Measurements from ENCODE around the gene IL16.

Gene IL16

DNA sequence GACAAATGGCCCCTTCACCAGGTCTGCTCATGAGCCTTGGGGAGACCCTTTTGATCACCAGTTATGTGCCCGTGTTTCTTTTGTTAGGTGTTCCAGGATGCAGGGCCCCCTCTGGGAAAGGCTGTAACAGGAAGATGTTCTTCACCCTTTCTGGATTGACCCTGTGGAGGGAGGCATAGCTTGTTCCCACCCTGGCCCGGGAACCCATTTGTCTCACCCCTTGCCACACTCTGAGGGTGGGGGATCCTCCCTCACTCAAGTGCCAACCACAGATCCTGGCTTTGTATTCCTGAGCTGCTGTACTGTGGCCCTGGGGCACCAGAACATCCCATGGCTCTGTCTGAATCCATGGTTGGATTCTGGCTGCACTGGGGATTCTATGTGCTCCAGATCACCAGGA lies 18.9 kb downstream of the IL16 start:
- H3K4me1 ChIP-seq = peaks cover 0 to 5% (median 0%) of the 10 kb centered on the region in 10 experiments; a peak in 2 of 20 replicates
- H4K20me1 ChIP-seq = no peaks in the 10 kb centered on the region
- H3K9me3 ChIP-seq (replicated peaks in 1 of 11) = peaks cover 19 to 29% (median 23%) of the 10 kb centered on the region in 11 experiments; a peak in 20 of 22 replicates
- H3K4me3 ChIP-seq = no peak overlapping the region
- no peak overlapping the region for H3K4me2 ChIP-seq
- no peak overlapping the region for H3K27ac ChIP-seq
- H3K9ac ChIP-seq = no peak overlapping the region
- H3K27me3 ChIP-seq = no peaks in the 10 kb centered on the region
- TF ChIP-seq Cebpa-rat (IDR thresholded peaks at IDR 0.05) = no peak
- no peaks in the 10 kb centered on the region for H3K36me3 ChIP-seq

DNA sequence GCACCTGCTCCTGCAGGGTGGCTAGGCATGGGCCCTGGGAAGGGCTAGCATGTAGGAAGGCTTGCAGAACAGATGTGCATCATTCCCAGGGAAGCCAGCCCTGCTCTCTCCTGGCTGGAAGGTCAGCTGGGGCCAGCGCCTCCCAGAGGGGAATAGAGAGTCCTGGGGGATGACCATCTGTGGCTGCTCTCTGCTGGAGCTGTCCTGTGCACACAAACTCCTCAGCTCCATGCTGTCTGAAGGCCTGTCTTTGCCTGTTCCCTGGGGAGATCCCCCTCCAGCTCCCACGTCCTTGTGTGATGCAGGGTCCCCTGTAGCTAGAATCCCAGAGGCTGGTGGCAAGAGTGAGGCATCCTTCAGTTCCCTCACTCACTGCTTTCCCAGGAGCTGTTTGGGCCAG lies 19.3 kb downstream of the IL16 start:
- Histone ChIP-seq H3K27me3 (no peaks in the 10 kb centered on the region), H3K36me3 (no peaks in the 10 kb centered on the region), H3K4me2 (no peak overlapping the region), H3K4me3 (no peak overlapping the region), H3K9me3 (replicated peaks in 1 of 11) (peaks cover 19 to 29% (median 23%) of the 10 kb centered on the region in 11 experiments; a peak in 20 of 22 replicates), H3K4me1 (peaks cover 0 to 9% (median 0%) of the 10 kb centered on the region in 10 experiments; a peak in 2 of 20 replicates), H3K9ac (no peak overlapping the region), H3K27ac (no peak overlapping the region), H4K20me1 (no peaks in the 10 kb centered on the region)
- no peak for TF ChIP-seq Cebpa-rat (IDR thresholded peaks at IDR 0.05)

GRCh38 chr15:81216422-81216821 lies 19.7 kb downstream of the IL16 start:
- Histone ChIP-seq H3K27me3 (no peaks in the 10 kb centered on the region), H3K27ac (no peak overlapping the region), H3K4me2 (no peak overlapping the region), H3K9ac (no peak overlapping the region), H4K20me1 (no peaks in the 10 kb centered on the region; a peak in 1 of 22 replicates), H3K36me3 (no peaks in the 10 kb centered on the region), H3K4me3 (no peak overlapping the region), H3K4me1 (peaks cover 0 to 14% (median 0%) of the 10 kb centered on the region in 10 experiments; a peak in 2 of 20 replicates), H3K9me3 (replicated peaks in 1 of 11) (peaks cover 19 to 29% (median 23%) of the 10 kb centered on the region in 11 experiments; a peak in 20 of 22 replicates)
- no peak for TF ChIP-seq Cebpa-rat (IDR thresholded peaks at IDR 0.05)

DNA sequence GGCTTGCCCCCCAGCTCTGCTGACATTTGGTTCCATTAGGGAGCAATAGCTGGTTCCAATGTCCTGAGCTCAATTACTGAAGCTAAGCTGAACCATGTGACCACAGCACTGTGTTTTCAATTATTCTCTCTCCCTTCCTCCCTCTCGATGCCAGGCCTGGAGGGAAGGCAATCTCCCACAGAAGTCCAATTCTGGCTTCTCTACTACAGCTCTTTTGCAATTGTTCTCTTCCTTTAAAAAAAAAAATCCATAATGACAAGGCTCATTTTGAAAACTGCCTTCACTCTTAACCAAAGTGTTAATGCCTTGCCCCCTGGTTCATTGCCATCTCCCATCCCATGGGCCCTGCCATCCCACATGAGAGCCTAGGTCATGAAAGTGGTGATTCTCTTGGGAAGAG lies 24.8 kb downstream of the IL16 start:
- no peaks in the 10 kb centered on the region; a peak in 1 of 22 replicates for H4K20me1 ChIP-seq
- H3K27ac ChIP-seq = no peak overlapping the region
- H3K36me3 ChIP-seq = no peaks in the 10 kb centered on the region
- H3K4me3 ChIP-seq = no peak overlapping the region
- H3K9me3 ChIP-seq (replicated peaks in 1 of 11) = no peaks in the 10 kb centered on the region; a peak in 1 of 22 replicates
- H3K9ac ChIP-seq = no peak overlapping the region
- TF ChIP-seq Cebpa-rat (IDR thresholded peaks at IDR 0.05) = no peak
- peaks cover 0 to 48% (median 0%) of the 10 kb centered on the region in 10 experiments; a peak in 6 of 20 replicates for H3K4me1 ChIP-seq
- peak overlapping the region in 2 of 11 experiments; percentile 8 to 29; a peak in 1 of 22 replicates for H3K4me2 ChIP-seq
- H3K27me3 ChIP-seq = no peaks in the 10 kb centered on the region

- no peak for TF ChIP-seq Cebpa-rat (IDR thresholded peaks at IDR 0.05)
- Histone ChIP-seq H3K9me3 (replicated peaks in 1 of 11) (no peaks in the 10 kb centered on the region), H3K27ac (no peak overlapping the region), H3K27me3 (no peaks in the 10 kb centered on the region), H4K20me1 (no peaks in the 10 kb centered on the region; a peak in 1 of 22 replicates), H3K4me2 (peak overlapping the region in 1 of 11 experiments; percentile 8; a peak in 1 of 22 replicates), H3K36me3 (no peaks in the 10 kb centered on the region), H3K4me3 (no peak overlapping the region), H3K9ac (no peak overlapping the region), H3K4me1 (peaks cover 0 to 48% (median 0%) of the 10 kb centered on the region in 10 experiments; a peak in 6 of 20 replicates)
These were observed 25.3 kb downstream of the IL16 start for GRCh38 chr15:81222007-81222406.

DNA sequence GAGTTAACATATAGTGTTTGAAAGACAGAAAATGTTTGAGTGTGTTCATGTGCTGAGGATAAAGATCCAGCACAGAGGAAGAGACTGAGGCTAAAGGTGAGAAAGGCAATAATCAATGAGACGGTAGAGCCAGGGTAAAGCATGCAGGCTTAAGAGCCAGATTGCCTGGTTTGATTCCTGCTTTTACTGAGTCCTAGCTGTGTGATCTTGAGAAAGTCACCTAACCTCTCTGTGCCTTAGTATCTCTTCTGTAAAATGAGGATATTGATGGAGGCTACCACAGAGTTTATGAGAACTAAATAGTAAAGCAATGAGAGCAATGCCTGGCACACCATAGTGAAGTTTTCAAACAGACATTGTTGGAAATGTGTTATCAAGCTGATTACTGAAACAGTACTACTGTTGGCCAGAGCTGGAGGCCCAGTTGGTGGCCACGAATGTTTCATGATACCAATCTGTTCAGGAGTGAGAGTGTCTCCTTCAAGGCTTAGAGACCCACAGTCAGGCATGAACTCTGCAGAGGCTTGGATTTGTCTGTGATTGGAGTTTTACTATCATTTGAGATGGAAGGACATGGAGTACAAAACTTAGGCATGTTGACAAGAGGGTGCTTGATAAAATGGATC lies 26.8 kb downstream of the IL16 start:
- Histone ChIP-seq H3K27ac (no peak overlapping the region), H3K4me2 (peak overlapping the region in 1 of 11 experiments; percentile 84; a peak in 2 of 22 replicates), H3K36me3 (no peaks in the 10 kb centered on the region), H3K4me3 (no peak overlapping the region), H3K4me1 (peaks cover 0 to 48% (median 0%) of the 10 kb centered on the region in 10 experiments; a peak in 6 of 20 replicates), H3K27me3 (no peaks in the 10 kb centered on the region), H3K9me3 (replicated peaks in 1 of 11) (no peaks in the 10 kb centered on the region), H3K9ac (no peak overlapping the region), H4K20me1 (no peaks in the 10 kb centered on the region; a peak in 1 of 22 replicates)
- no peak for TF ChIP-seq Cebpa-rat (IDR thresholded peaks at IDR 0.05)

DNA sequence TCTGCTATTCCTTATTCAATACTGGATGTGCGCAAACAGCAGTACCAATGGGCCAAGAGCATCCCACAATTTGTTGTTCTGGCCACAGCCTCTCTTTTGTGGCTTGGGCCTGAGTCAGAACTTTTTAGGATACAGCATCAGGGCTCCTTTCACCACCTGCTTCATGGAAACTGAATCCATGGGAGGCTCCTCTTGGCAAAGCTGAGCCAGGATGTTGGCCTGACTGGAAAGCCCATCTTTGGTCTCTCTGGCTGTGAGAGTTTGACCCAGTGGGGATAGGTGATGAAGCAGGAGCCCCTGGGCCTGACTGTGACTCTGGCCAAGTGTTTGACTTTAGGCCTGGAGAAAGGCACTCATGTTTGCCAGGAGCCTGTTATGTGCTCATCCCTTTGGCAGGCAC lies 27.6 kb downstream of the IL16 start:
- Histone ChIP-seq H4K20me1 (no peaks in the 10 kb centered on the region; a peak in 1 of 22 replicates), H3K36me3 (no peaks in the 10 kb centered on the region), H3K27me3 (no peaks in the 10 kb centered on the region), H3K9ac (no peak overlapping the region), H3K4me2 (peak overlapping the region in 3 of 11 experiments; percentile 40 to 84 (median 80); a peak in 6 of 22 replicates), H3K4me3 (no peak overlapping the region), H3K27ac (no peak overlapping the region; a peak in 1 of 22 replicates), H3K9me3 (replicated peaks in 1 of 11) (no peaks in the 10 kb centered on the region), H3K4me1 (peaks cover 0 to 50% (median 0%) of the 10 kb centered on the region in 10 experiments; a peak in 6 of 20 replicates)
- no peak for TF ChIP-seq Cebpa-rat (IDR thresholded peaks at IDR 0.05)

GRCh38 chr15:81225161-81225671 lies 28.5 kb downstream of the IL16 start:
- Histone ChIP-seq H3K9ac (no peak overlapping the region), H3K27me3 (no peaks in the 10 kb centered on the region), H3K27ac (0 out of 22 replicates have a peak overlapping the region, but pooled peaks of 1 of the 11 experiments have one; percentile 1), H4K20me1 (no peaks in the 10 kb centered on the region; a peak in 1 of 22 replicates), H3K4me2 (peak overlapping the region in 3 of 11 experiments; percentile 40 to 84 (median 80); a peak in 6 of 22 replicates), H3K4me1 (peaks cover 0 to 58% (median 0%) of the 10 kb centered on the region in 10 experiments; a peak in 6 of 20 replicates), H3K36me3 (no peaks in the 10 kb centered on the region), H3K4me3 (no peak overlapping the region), H3K9me3 (replicated peaks in 1 of 11) (no peaks in the 10 kb centered on the region)
- TF ChIP-seq Cebpa-rat (IDR thresholded peaks at IDR 0.05) = no peak

DNA sequence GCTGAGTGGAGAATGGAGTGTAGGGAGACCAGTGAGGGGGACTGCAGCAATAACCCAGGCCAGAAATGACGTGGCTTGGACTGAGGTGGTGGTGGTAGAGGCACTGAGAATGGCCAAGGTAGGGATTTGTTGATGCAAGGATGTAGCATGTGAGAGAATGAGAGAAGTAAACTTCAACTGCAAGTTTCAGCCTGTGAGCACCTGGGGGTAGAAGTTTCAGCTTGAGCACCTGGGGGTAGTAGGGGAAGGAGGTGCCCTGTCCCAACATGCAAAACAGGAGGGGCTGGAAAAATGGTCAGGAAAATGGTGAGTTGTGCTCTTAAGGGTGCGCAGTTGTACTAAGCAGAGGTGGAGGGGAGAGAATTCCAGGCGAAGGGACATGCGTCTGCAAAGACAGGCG lies 31.0 kb downstream of the IL16 start:
- no peak for TF ChIP-seq Cebpa-rat (IDR thresholded peaks at IDR 0.05)
- Histone ChIP-seq H3K27ac (no peak overlapping the region), H3K9ac (no peak overlapping the region), H3K36me3 (no peaks in the 10 kb centered on the region), H3K9me3 (replicated peaks in 1 of 11) (peaks cover 0 to 4% (median 0%) of the 10 kb centered on the region in 11 experiments; a peak in 3 of 22 replicates), H3K4me3 (no peak overlapping the region), H4K20me1 (no peaks in the 10 kb centered on the region), H3K4me2 (no peak overlapping the region), H3K27me3 (no peaks in the 10 kb centered on the region), H3K4me1 (peaks cover 0 to 46% (median 0%) of the 10 kb centered on the region in 10 experiments; a peak in 6 of 20 replicates)
